GM19468 (cell line): ENCODE measurements around the gene ZMIZ1.
"Not testable (repeated sequence)": the region's sequence is repeated elsewhere in the genome, so short reads cannot be mapped to it uniquely, and the experiment has no call there.

ENCODE experiments used
- ATAC-seq: cut with Tn5 transposase; IDR thresholded peaks from one replicate; pipeline ENCODE4 v1.9.1; 2021; ENCODE audit warnings: mild to moderate bottlenecking, moderate library complexity, moderate number of reproducible peaks; ENCODE audit not compliant: unreplicated experiment; ENCODE audit errors: extremely low read depth

The ZMIZ1 gene

DNA sequence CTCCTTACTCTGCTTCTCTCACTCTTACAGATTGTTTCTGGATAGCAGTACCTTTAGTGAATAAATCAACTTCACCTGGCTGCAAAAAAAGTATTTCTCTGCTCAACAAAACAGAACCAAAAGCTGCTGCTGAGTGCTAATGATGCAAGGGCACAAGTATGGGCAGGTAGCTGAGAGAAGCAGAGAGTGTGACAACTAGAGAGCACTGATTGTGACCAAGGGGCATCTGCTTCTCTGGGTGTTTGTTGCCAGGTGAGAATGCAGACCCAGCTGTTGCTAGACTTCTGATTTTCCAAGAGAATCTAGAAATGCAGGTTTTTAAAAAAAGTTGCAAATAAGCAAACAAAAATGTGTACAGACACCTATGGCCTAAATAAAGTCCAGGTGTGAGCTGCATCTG, 253.2 kb downstream of the ZMIZ1 start:
- ATAC-seq, result no peak

DNA sequence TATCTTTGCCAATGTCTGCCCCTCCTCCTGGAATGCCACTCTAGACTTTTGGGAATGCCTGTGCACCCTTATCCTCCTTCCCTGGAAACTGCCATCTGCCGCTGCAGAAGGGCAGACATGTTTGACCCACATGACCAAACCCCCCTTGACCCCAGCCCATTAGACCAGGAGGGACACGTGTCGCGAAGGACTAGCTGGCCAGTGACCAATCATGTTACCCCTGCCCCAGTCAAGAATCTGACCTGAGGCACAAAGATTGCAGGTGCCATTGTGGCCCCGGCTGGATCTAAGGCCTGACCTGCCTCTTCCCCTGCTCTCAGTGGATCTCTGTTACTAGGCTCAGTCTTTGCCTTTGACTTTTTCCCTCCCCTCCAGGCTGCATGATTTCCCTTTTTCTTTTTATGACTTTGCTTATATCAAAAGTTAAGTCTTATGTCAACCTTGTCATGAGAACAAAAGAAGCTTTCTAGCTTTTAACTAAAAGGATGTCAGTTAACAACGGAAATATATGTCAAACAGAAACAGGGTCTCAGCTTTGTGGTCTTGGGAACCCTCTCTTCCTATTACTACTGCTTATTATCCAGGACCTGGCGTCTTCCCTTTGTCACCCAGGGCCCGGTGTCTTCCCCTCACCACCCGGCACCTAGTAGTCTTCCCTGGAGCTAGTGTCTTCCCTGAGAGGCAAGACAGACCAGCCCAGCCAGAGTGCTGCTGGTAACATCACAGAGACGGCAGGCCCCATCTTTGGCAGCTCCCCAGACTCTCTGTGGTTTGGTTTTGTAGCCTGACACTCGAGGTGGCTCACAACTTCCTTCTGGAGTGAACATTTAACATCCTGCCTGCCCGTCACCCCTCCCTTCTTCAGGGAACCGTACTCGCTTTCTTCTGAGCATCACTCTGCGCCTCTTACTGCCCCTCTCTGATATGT, 254.1 kb downstream of the ZMIZ1 start:
- no peak for ATAC-seq

DNA sequence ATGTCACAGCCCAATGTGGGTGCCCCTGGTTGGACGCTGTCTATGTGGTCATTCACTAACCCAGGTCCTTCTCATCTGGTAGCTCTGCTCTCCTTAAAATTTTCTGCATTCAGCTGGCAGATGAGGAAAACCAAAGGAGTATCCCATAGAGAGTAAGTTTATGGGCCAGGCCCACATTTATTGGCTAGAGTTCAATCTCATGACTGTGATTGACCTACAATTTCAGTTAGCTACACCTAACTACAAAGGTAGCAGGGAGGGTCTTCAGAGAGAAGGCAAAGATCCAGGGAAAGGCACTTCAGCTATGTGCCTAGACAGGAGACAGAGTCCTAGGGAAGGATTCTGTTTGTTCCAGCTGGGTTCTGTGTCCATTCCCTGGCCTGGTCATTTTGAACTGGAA, 254.8 kb downstream of the ZMIZ1 start:
- ATAC-seq, result no peak

DNA sequence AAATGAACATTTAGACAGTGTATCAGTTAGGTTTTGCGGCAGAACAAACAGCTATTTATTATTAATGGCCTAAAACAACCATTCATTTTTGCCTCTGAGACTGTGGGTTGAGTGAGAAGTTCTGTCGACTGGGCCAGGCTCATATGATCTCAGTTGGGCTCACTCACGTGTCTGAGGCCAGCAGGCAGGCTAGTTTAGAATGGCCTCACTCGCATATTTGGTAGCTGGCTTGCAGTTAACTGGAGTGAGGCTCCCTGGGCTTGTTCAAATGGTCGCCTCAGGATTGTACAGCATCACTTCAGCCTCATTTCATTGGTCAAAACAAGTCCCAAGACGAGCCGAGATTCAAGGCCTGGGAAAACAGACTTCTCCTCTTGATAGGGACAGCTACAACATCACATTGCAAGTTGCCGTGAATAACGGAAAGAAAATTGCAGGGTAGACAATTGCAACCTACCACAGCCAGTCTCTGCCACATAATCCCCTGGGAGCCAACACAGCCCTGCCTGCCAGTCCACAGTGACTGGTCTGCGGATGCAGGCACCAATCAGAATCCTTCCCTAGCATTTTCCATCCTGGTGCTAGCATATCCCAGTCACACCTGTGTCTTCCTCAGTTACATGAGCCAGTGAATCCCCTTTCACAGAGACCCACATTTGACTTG, 255.4 kb downstream of the ZMIZ1 start:
- no peak for ATAC-seq

DNA sequence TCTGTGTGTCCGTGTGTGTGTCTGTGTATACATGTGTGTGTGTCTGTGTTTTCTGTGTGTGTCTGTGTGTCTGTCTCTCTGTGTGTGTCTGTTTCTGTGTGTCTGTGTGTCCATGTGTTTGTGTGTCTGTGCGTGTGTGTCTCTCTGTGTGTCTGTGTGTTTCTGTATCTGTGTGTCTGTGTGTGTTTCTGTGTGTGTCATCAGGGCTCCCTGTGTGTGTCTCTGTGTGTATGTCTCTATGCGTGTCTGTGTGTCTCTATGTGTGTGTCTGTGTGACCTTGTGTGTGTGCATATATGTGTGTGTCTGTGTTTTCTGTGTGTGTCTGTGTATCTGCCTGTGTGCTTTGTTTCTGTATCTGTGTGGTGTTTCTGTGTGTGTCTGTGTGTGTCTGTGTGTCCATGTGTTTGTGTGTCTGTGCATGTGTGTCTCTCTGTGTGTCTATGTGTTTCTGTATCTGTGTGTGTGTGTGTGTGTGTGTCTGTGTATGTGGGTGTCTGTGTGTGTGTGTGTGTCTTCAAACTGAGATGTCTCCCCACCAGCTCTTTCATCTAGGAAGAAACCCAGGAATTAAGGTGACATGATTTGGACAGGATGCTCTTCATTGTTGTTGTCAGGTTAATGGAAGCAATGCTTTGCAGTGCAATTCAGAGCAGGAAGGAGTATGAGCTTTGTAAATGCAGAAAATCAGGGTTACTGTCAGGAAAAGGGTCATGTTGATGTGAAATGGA, 257.8 kb downstream of the ZMIZ1 start:
- no peak for ATAC-seq

DNA sequence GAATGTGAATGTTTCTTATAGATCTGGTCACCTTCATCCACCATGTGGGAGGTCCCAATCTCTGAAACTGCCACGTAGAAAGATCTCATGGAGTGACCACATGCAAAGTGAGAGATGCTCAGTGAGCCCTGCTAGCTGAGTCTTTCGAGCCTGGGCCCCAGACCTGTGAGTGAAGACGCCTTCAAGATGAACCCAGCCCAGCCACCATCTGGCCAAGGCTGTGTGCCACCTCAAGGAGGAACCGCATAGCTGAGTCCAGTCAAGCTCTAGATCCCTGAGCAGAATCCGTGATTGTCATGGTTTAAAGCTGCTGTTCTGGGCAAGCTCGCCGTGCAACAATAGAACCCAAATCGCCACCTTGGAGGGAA, 258.3 kb downstream of the ZMIZ1 start:
- no peak for ATAC-seq

DNA sequence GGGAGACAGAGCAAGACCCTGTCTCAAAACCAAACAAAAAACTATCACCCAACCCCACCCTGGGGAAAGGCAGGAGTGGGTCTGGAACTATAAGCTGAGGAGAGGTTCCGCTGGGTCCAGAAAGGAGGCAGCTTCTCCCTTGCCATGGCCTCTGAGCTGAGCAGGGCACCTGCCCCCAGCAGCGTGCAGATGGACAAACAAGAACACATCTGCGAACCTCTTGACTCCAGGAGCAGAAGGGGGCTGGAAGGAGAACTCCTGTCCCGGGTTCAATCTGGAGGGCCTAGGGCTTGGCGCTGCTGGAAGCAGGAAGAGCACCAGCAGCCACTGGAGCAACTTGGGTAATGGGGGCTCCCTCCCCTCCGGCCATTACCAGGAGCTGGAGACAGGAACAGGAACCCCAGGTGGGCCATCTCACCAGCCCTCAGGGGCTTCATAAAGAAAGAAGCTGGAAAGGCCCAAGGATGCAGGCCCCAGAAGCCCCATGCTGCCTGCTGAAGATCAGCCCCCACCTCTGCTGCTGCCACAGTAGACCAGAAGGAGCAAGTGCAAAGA, 259.5 kb downstream of the ZMIZ1 start:
- ATAC-seq, result no peak

DNA sequence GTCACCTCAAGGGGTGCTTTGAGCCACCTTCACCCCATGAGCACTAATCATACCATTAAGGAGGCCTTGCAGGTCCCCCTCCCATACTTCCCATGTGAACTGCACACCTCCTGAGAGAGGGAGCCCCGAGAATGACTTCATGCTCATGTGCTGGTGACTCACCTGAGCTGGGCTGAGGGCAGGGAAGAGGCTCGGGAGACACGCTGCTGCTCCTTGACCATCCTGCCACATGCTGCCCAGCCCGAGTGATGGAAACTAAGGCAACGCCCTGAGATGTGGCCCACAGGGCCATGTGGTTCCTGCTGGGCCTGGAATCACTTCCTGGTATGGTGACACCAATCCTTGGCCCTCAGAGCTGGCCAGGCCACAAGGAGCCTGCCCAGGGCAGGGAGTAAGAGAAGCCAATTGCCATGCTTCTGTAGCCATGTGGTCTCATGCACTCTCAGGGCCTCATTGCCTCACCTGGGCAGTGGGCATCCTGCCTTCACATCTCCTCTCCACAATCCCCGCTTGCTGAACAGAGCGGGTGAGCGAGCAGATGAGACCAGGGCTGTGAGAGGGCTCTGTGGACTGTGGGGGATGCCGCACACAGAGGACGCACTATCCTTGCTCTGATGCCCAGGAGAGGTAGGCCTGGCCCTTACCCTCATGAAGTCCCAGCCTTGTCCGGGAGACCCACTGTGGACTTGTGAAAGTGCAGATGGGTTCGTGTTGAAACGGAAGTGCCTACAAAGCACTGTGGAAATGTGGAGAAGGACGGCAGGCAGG, 260.2 kb downstream of the ZMIZ1 start:
- ATAC-seq, result no peak

DNA sequence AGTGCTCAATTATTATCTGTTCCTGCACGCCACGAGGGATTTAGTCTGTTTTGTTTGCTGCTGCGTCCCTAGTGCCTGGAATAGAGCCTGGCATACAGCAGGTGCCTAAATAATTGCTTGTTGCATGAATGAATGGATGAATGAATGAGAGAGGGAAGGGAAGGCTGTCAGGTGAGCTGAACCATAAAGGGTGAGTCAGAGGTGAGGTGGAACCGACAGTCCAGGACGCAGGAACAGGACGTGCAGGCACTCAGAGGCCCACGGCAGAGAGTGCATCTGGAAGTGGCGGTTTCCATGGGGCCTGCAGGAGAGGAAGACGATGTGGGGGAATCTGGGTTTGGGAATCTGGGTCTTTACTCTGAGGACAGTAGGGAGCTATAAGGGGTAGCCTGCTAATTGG, 260.8 kb downstream of the ZMIZ1 start:
- no peak for ATAC-seq

DNA sequence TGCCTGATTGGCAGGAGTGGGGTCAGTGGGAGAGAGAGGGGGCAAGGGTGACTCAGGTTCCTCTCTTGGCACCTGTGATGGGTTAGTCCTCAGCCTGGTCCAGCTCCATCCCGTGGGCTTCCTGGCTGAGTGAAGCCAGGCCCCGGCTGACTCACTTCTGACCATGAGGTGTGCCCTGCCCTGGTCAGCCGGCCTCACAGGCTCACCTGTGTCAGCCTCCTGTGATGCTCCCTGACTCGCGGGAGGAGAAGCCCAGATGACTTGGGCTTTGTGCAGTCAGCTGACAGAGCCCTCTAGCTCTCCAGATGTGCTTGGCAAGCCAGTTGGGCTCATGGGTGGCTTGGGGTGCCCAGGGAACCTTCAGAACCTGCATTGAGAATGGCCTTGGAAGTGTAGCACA, 262.5 kb downstream of the ZMIZ1 start:
- peak; percentile 16 for ATAC-seq

DNA sequence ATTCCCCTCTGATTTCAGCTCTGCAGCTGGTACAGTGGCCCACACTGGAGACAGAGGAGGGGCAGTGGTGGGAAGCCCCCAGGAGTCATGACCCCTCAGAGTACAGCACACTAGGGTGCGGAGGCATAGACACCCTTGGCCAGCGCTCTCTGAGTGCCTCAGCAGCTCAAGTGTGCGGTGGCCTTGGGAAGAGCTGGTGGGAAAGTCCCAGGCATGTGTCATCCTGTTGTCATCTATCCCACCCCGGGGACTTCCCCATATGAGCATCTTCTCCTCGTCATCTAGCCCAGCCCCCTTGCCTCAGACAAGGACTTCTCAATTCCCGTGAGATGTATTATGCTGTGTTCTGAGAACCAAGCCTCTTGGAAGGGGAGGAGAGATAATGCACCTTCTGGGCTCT, 262.9 kb downstream of the ZMIZ1 start:
- ATAC-seq, result peak; percentile 22

DNA sequence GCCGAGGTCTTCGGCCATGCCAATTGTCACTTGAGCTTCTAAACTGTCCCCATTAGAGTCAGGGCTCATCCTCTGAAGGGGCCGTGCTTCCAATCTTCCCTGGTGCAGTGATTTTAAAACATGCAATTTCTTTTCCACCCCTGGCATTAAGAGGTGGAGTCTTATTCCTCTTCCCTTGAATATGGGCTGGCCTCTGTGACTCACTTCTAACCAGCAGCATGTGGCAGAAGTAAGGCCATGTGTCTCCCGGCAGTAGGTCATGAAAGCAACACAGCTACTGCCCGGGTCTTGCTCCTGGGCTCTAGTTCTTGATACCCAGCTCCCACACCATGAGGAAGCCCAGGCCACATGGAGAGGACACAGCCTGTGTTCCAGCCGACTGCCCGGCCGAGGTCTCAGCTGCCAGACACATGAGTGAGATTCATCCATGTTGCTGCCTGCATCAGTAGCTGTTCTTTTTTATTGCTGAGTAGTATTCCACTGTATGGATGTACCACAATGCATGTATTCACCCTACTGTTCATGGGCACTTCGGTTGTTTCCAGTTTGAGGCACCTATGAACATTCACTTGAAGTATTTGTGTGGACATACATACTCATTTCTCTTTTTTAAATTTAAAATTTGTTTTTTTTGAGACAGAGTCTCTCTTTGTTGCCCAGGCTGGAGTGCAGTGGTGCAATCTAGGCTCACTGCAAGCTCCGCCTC, 264.0 kb downstream of the ZMIZ1 start:
- ATAC-seq, result not testable (repeated sequence)

DNA sequence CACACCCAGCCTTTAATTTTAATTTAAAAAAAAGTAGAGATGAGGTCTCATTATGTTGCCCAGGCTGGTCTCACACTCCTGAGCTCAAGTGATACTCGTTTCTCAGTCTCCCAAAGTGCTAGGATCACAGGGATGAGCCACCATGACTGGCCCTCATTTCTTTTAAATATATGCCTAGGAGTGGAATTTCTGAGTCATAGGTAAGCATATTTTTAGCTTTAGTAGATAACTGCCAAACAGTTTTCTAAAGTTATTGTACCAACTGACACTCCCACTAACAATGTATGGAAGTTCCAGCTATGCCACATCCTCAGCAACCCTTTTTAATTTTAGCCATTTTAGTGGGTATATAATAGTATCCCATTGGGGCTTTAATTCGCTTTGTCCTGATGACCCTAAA, 264.7 kb downstream of the ZMIZ1 start:
- no peak for ATAC-seq

DNA sequence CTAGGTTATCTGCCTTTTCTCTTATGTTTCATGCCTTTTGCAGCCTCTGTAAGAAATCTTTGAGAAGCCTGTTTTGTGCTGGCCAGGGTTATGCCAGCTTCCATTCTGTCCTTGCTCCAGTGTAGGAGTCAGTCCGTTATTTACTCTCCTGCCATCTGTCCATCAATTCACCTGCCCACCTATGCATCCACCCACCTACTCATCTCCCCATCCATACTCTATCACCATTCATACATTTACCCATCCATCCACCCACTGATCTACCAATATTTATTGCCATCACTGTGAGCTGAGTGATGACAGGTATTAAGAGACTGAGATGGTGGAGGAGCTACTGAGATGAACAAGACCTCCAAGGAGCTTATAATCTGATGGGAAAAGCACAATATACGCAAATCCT, 265.8 kb downstream of the ZMIZ1 start:
- no peak for ATAC-seq

DNA sequence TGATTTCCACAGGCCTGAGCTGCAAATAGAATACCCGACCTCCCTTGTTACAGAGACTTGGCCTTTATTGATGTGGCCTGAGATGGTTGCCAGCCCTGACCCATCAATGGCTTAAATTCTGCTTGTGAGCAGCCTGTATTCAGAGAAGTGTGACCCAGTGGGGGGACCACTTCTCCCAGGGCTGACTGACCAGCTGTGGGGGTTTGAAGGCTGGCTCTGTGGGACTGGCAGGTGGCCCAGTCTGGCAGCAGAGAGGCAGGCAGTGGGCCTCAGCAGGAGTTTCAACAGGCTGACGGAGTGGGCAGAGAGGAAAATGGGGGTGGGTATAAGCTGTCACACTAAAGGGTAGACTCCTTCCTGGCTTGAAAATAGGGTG, 266.3 kb downstream of the ZMIZ1 start:
- no peak for ATAC-seq

DNA sequence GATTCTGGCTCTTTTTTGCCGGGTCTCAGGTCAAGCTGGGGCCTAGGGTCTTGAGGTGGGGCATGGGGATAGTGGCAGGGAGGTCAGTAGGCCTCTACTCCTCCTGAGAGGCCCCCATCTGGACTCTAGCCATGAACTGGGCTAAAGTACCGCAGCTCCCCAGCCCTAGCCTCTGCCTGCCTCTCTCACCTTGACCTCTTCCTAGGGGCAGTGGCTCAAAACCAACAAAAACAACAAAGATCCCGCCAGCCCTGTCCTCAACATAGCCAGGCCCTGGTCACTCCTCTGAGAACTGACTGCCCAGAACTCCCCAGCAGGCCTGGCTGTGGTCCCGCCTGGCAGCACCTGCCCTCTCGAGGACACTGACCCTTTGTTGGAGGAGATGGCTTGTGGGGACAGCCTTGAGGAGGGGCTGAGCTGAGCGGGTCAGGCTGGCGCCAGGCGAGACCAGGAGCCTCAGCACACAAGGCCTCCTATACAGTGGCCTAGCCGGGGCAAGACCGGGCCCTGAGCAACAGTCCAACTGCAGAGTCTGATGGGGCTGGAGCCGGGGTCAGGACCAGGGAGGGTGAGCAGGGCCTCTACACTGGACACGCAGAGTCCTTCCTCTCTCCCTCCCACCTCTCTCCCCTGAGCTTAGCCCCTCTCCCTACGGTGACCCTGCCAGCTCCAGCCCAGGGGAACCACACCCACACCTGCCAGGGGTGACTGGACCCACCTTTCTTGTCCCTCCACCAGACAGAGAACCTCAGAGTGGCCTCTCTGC, 266.9 kb downstream of the ZMIZ1 start:
- ATAC-seq, result no peak

DNA sequence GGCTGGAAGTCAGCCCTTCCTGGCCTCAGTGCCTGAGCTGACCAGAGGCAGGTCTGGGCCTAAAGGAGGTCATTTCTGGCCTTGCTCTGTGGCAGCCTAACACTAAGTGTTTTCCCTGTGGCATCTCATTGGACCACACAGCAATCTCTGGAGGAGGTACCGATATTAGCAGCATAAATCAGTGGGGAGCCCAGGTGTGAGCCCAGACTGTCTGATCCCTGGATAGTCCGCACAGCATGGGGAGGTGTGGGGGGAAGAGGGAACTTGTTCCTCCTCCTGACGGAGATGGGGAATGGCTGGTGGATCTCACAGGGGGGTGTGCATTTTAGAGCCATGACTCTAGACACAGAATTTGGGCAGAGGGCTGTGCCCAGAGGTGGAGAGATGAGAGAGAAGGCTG, 267.5 kb downstream of the ZMIZ1 start:
- ATAC-seq, result no peak

DNA sequence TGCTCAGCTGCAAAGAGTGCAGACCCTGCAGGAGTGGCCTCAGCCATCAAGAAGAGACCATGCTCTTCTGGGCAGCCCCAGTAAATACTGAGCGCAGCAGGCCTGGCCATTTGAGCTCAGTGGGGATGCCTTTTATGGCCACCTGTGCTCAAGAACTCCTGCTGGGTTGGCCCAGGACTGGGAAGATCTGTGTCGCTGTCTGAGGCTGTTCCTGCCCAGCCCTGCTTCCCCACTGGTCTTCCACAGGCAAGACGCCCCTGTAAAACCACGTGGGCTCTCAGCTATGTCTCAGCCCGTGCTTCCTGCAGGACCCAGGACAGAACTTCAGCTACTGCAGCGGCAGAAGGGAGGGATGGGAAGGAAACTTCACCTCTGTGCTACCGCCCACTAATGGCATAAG, 268.0 kb downstream of the ZMIZ1 start:
- ATAC-seq, result no peak
